Measurements from ENCODE around the gene GPC5. TPM values are rescaled to one million over a fixed set of nuclear protein-coding genes. Genes with fewer than 3 reads are reported as not detected.

The GPC5 gene
- total and polyA plus RNA-seq, 9 of the 15 experiments (the other 6 are each of a cell fraction or from before 2014, with no cell fraction given), result 0.18 to 0.27 TPM; not detected in 7

DNA sequence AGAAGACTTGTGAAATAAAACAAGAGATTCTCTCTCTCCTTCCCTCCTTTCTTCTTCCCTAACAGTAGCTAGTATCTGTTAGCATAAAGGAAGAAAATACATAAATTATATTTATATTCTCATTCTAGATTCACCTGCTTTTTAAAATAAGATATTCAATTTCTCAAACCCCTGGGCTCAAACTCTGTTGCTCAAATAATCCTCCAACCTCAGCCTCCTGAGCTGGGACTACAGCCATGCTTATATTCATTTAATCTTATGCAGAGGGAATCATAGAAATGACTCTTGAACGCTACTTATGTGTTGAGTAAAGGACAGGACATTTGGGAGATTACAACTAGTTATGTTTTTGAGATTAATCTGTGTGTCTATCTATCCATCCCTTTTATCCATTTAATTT, 56.2 kb downstream of the GPC5 start:
- 2% methylated on average over 1 of the region's 1 CpG for WGBS (ENCODE audit: insufficient coverage, low coverage, missing lambda C conversion rate)

More for the DNA sequence above, 56.2 kb downstream of the GPC5 start:
- in situ Hi-C loops (cut with MboI) (no loop called here), intact Hi-C loops (cut with micrococcal nuclease) (no loop called here)
- no TSS peak for BruUV-seq (replicated peaks)
- Histone ChIP-seq H3K4me2 (ENCODE audit: insufficient read depth, low read length) (no peak overlapping the region), H3K27ac (ENCODE audit: extremely low read depth, low read depth, low read length) (no peak overlapping the region), H4K20me1 (replicated peaks; ENCODE audit: control insufficient read depth, insufficient read depth, low read length) (no peaks in the 10 kb centered on the region), H3K9me3 (replicated peaks; ENCODE audit: control insufficient read depth, insufficient read depth, low read depth, low read length) (no peaks in the 10 kb centered on the region; the same call in 1 of the 2 replicates), H3K36me3 (ENCODE audit: control insufficient read depth, insufficient read depth, low read length) (no peaks in the 10 kb centered on the region), H3K79me2 (ENCODE audit: control insufficient read depth, insufficient read depth, low read length) (no peaks in the 10 kb centered on the region), H3K27me3 (ENCODE audit: control insufficient read depth in 2 of 2, insufficient read depth in 2 of 2, low read length in 2 of 2) (no peaks in the 10 kb centered on the region), H2AFZ (ENCODE audit: low read depth, low read length) (no peak overlapping the region), H3K4me1 (replicated peaks in 1 of 2; ENCODE audit: control insufficient read depth in 2 of 2, insufficient read depth in 2 of 2, low read length in 2 of 2) (no peaks in the 10 kb centered on the region), H3K9ac (ENCODE audit: insufficient read depth in 1 of 2, low read depth in 2 of 2, low read length in 2 of 2) (no peak overlapping the region), H3K9me1 (ENCODE audit: control insufficient read depth, insufficient read depth, low read length) (no peaks in the 10 kb centered on the region), H3K4me3 (no peak overlapping the region)
- ChIA-PET POLR2A (interaction anchor here (1.4 kb wide), 1 partner anchor 95 kb away, joined by 3 read pairs; no protein-coding TSS in a partner anchor), CTCF (ENCODE audit: low intra/inter-chr PET ratio) (no interaction called here)
- no peak for DNase-seq (ENCODE audit: extremely low read depth in 1 of 4, low spot score in 3 of 4)
- ATAC-seq, result no peak
- TF ChIP-seq ZNF232 (CRISPR knock-in tag; IDR thresholded peaks at IDR 0.05) (no peak), TFAM (CRISPR knock-in tag; conservative IDR thresholded peaks at IDR 0.05) (peak; percentile 91; the same call in 1 of the 2 replicates), NR2F6 (CRISPR knock-in tag; IDR thresholded peaks at IDR 0.05) (no peak), NCOA4 (IDR thresholded peaks at IDR 0.05; ENCODE audit: partially characterized antibody) (no peak), EZH2 (IDR thresholded peaks at IDR 0.05; ENCODE audit: borderline replicate concordance, low read depth, low read length) (no peak), MCM5 (IDR thresholded peaks at IDR 0.05; ENCODE audit: low read depth) (no peak), RFX5 (IDR thresholded peaks at IDR 0.05; ENCODE audit: low read depth, low read length) (0 out of 2 replicates have a peak, but pooled peaks have one; percentile 21), FOXA1 (IDR thresholded peaks at IDR 0.05; ENCODE audit: borderline replicate concordance) (no peak)
- TF ChIP-seq, protein P1, sequence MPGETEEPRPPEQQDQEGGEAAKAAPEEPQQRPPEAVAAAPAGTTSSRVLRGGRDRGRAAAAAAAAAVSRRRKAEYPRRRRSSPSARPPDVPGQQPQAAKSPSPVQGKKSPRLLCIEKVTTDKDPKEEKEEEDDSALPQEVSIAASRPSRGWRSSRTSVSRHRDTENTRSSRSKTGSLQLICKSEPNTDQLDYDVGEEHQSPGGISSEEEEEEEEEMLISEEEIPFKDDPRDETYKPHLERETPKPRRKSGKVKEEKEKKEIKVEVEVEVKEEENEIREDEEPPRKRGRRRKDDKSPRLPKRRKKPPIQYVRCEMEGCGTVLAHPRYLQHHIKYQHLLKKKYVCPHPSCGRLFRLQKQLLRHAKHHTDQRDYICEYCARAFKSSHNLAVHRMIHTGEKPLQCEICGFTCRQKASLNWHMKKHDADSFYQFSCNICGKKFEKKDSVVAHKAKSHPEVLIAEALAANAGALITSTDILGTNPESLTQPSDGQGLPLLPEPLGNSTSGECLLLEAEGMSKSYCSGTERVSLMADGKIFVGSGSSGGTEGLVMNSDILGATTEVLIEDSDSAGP (CRISPR knock-in tag; IDR thresholded peaks at IDR 0.05), result no peak
- TF ChIP-seq, protein P2, sequence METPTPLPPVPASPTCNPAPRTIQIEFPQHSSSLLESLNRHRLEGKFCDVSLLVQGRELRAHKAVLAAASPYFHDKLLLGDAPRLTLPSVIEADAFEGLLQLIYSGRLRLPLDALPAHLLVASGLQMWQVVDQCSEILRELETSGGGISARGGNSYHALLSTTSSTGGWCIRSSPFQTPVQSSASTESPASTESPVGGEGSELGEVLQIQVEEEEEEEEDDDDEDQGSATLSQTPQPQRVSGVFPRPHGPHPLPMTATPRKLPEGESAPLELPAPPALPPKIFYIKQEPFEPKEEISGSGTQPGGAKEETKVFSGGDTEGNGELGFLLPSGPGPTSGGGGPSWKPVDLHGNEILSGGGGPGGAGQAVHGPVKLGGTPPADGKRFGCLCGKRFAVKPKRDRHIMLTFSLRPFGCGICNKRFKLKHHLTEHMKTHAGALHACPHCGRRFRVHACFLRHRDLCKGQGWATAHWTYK (CRISPR knock-in tag; IDR thresholded peaks at IDR 0.05), result no peak
- TF ChIP-seq, protein P3, sequence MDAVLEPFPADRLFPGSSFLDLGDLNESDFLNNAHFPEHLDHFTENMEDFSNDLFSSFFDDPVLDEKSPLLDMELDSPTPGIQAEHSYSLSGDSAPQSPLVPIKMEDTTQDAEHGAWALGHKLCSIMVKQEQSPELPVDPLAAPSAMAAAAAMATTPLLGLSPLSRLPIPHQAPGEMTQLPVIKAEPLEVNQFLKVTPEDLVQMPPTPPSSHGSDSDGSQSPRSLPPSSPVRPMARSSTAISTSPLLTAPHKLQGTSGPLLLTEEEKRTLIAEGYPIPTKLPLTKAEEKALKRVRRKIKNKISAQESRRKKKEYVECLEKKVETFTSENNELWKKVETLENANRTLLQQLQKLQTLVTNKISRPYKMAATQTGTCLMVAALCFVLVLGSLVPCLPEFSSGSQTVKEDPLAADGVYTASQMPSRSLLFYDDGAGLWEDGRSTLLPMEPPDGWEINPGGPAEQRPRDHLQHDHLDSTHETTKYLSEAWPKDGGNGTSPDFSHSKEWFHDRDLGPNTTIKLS (IDR thresholded peaks at IDR 0.05; ENCODE audit: borderline replicate concordance, low read depth), result no peak
- TF ChIP-seq, protein P4, sequence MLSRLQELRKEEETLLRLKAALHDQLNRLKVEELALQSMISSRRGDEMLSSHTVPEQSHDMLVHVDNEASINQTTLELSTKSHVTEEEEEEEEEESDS (CRISPR knock-in tag; IDR thresholded peaks at IDR 0.05), result peak; percentile 15; the same call in 1 of the 2 replicates
- TF ChIP-seq, protein P5, sequence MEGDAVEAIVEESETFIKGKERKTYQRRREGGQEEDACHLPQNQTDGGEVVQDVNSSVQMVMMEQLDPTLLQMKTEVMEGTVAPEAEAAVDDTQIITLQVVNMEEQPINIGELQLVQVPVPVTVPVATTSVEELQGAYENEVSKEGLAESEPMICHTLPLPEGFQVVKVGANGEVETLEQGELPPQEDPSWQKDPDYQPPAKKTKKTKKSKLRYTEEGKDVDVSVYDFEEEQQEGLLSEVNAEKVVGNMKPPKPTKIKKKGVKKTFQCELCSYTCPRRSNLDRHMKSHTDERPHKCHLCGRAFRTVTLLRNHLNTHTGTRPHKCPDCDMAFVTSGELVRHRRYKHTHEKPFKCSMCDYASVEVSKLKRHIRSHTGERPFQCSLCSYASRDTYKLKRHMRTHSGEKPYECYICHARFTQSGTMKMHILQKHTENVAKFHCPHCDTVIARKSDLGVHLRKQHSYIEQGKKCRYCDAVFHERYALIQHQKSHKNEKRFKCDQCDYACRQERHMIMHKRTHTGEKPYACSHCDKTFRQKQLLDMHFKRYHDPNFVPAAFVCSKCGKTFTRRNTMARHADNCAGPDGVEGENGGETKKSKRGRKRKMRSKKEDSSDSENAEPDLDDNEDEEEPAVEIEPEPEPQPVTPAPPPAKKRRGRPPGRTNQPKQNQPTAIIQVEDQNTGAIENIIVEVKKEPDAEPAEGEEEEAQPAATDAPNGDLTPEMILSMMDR (IDR thresholded peaks at IDR 0.05 in 2 of 3, conservative IDR thresholded peaks at IDR 0.05 in 1 of 3; ENCODE audit: insufficient read depth in 2 of 3, low read depth in 1 of 3, low read length in 3 of 3), result no peak
- no peak for FAIRE-seq
